GM12892 (cell line): ENCODE data around the gene DCANP1.

ENCODE experiments used
- DNase-seq: peaks from one replicate; pipeline ENCODE4 v3.0.0; 2011; ENCODE audit not compliant: insufficient read length
- FAIRE-seq: peaks from 2 replicates; lab custom pipeline; 2011; peaks lifted over from hg19 to GRCh38; lab: Jason Lieb, UNC
- POLR2A ChIP-seq: IDR thresholded peaks from 2 replicates; pipeline ENCODE4 v1.6.1; 2011; ENCODE audit warnings: low read depth, low read length, control low read depth
- POLR2AphosphoS5 ChIP-seq: IDR thresholded peaks from 2 replicates; pipeline ENCODE4 v1.6.1; 2011; ENCODE audit warnings: low read depth, low read length, control low read depth
- TAF1 ChIP-seq: IDR thresholded peaks from 2 replicates; pipeline ENCODE4 v1.6.1; 2011; ENCODE audit warnings: low read depth, mild to moderate bottlenecking, control low read depth, low read length, borderline replicate concordance

The DCANP1 gene

DNA sequence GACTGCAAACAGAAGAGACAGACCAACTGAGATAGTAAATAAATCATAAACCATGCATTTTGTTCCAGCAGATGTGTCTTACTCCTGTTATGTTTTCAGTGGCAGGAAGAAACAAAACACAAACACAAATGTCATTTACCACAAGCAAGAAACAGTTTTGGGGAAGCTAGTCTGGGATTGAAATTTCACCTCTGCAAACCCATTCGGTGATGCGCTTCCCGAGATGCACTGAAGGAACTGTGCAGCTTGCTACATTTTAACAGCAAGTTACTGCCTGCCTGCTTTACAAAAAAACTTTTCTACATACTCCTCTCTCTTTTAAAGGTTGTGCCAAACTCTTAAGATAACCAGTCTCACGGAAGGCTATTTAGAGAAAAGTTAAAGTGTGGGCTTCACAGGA is 51.3 kb downstream of the DCANP1 start:
- DNase-seq (no peak), FAIRE-seq (no peak)
- TF ChIP-seq POLR2AphosphoS5, result no peak
- TF ChIP-seq TAF1, result no peak
- TF ChIP-seq POLR2A, result no peak

DNA sequence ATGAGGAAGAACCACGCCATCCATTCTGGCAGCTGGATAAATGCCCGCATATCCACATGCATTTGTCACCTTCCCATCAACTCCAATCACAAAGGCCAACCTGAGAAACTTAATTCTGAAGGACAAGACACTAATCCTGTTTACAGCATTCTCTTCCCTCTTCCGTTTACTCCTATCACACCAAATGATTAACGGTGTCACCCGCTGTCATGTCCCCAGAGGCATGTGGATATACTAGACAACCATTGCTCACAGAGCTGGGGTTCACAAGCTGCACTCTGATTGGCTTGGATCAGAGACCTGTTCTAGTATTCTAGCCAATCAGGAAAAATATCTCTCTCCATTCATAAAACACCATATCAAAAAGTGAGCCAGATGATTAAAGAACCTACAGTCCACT is 51.7 kb downstream of the DCANP1 start:
- FAIRE-seq (no peak), DNase-seq (no peak)
- TF ChIP-seq TAF1, result no peak
